ENCODE results near the gene TCP1. TPM values are rescaled to one million over a fixed set of nuclear protein-coding genes. Genes with fewer than 3 reads are reported as not detected.

Gene TCP1
- polyA plus RNA-seq, 1 donor from 2014 or later, result 379 TPM

DNA sequence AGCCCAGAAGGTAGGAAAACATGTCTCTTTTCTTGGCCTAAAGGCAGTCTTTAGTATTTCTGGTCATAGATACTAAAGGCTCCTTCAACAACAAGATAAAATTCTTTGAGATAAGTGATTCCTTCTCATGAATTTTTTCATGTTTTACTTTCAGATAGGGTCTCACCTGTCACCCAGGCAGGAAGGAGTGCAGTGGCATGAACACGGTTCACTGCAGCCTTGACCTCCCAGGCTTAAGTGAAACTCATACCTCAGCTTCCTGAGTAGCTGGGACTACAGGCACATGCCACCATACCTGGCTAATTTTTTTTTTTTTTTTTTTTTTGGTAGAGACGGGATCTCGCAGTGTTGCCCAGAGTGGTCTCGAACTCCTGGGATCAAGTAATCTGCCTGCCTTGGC lies 19.7 kb upstream of the TCP1 start:
- H3K27me3 ChIP-seq (ENCODE audit: insufficient read depth, low read depth, low read length), result no peaks in the 10 kb centered on the region
- no peaks in the 10 kb centered on the region for H3F3A ChIP-seq (ENCODE audit: insufficient read depth, low read length, poor library complexity, severe bottlenecking)
- H4K20me1 ChIP-seq (ENCODE audit: insufficient read depth), result no peaks in the 10 kb centered on the region
- H3K4me2 ChIP-seq (ENCODE audit: low read length), result no peak overlapping the region
- no peak overlapping the region for H3K27ac ChIP-seq (ENCODE audit: low read length)
- H3K4me3 ChIP-seq (ENCODE audit: low read length), result no peak overlapping the region
- no peaks in the 10 kb centered on the region for H3K79me2 ChIP-seq (replicated peaks; ENCODE audit: insufficient read depth, low read length)
- no peak overlapping the region for H2AFZ ChIP-seq (ENCODE audit: low read depth, low read length)
- no peaks in the 10 kb centered on the region for H3K9me3 ChIP-seq (ENCODE audit: low read length)
- TF ChIP-seq RAD21 (conservative IDR thresholded peaks at IDR 0.05) (no peak), SMC3 (conservative IDR thresholded peaks at IDR 0.05; ENCODE audit: poor library complexity) (no peak), EZH2 (IDR thresholded peaks at IDR 0.05; ENCODE audit: borderline replicate concordance, insufficient read depth, low read length, poor library complexity, severe bottlenecking) (no peak), MXI1 (conservative IDR thresholded peaks at IDR 0.05; ENCODE audit: poor library complexity, severe bottlenecking) (no peak), POLR2AphosphoS5 (IDR thresholded peaks at IDR 0.05) (no peak), EP300 (conservative IDR thresholded peaks at IDR 0.05; ENCODE audit: poor library complexity, severe bottlenecking) (no peak), TAF1 (IDR thresholded peaks at IDR 0.05; ENCODE audit: low read depth) (no peak)
- TF ChIP-seq, protein P1, sequence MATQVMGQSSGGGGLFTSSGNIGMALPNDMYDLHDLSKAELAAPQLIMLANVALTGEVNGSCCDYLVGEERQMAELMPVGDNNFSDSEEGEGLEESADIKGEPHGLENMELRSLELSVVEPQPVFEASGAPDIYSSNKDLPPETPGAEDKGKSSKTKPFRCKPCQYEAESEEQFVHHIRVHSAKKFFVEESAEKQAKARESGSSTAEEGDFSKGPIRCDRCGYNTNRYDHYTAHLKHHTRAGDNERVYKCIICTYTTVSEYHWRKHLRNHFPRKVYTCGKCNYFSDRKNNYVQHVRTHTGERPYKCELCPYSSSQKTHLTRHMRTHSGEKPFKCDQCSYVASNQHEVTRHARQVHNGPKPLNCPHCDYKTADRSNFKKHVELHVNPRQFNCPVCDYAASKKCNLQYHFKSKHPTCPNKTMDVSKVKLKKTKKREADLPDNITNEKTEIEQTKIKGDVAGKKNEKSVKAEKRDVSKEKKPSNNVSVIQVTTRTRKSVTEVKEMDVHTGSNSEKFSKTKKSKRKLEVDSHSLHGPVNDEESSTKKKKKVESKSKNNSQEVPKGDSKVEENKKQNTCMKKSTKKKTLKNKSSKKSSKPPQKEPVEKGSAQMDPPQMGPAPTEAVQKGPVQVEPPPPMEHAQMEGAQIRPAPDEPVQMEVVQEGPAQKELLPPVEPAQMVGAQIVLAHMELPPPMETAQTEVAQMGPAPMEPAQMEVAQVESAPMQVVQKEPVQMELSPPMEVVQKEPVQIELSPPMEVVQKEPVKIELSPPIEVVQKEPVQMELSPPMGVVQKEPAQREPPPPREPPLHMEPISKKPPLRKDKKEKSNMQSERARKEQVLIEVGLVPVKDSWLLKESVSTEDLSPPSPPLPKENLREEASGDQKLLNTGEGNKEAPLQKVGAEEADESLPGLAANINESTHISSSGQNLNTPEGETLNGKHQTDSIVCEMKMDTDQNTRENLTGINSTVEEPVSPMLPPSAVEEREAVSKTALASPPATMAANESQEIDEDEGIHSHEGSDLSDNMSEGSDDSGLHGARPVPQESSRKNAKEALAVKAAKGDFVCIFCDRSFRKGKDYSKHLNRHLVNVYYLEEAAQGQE (IDR thresholded peaks at IDR 0.05; ENCODE audit: borderline replicate concordance), result no peak
- TF ChIP-seq, protein P2, sequence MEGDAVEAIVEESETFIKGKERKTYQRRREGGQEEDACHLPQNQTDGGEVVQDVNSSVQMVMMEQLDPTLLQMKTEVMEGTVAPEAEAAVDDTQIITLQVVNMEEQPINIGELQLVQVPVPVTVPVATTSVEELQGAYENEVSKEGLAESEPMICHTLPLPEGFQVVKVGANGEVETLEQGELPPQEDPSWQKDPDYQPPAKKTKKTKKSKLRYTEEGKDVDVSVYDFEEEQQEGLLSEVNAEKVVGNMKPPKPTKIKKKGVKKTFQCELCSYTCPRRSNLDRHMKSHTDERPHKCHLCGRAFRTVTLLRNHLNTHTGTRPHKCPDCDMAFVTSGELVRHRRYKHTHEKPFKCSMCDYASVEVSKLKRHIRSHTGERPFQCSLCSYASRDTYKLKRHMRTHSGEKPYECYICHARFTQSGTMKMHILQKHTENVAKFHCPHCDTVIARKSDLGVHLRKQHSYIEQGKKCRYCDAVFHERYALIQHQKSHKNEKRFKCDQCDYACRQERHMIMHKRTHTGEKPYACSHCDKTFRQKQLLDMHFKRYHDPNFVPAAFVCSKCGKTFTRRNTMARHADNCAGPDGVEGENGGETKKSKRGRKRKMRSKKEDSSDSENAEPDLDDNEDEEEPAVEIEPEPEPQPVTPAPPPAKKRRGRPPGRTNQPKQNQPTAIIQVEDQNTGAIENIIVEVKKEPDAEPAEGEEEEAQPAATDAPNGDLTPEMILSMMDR (IDR thresholded peaks at IDR 0.05; ENCODE audit: poor library complexity, severe bottlenecking), result no peak
- no peaks in the 10 kb centered on the region for H3K9me2 ChIP-seq (ENCODE audit: insufficient read depth, low read length)
- H3K9ac ChIP-seq (ENCODE audit: low read length), result no peak overlapping the region
- no peaks in the 10 kb centered on the region for H3K36me3 ChIP-seq (ENCODE audit: insufficient read depth, low read length)

DNA sequence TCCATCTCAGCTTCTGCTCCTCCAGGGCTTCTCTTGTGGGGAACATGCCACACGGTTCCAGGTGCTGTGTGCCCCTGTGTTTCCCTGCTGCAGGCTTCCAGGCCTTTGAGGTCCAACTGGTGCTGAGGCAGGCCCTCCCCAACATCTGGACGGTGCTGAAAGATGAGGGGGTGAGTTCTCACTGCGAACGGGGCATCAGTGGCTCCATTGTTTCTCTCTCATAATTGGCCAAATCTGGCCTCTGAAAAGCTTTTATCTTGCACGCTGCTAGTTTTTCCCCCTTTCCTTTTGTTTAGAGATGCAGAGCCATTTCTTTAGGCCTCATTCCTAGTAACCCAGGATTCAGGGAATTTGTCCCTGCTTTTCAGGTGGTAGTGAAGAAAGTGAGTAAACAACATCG lies 19.2 kb upstream of the TCP1 start:
- H3F3A ChIP-seq (ENCODE audit: insufficient read depth, low read length, poor library complexity, severe bottlenecking), result no peaks in the 10 kb centered on the region
- no peak overlapping the region for H3K27ac ChIP-seq (ENCODE audit: low read length)
- no peaks in the 10 kb centered on the region for H3K9me3 ChIP-seq (ENCODE audit: low read length)
- no peaks in the 10 kb centered on the region for H3K79me2 ChIP-seq (replicated peaks; ENCODE audit: insufficient read depth, low read length)
- H2AFZ ChIP-seq (ENCODE audit: low read depth, low read length), result no peak overlapping the region
- H4K20me1 ChIP-seq (ENCODE audit: insufficient read depth), result no peaks in the 10 kb centered on the region
- no peak overlapping the region for H3K4me2 ChIP-seq (ENCODE audit: low read length)
- H3K4me3 ChIP-seq (ENCODE audit: low read length), result no peak overlapping the region
- no peaks in the 10 kb centered on the region for H3K9me2 ChIP-seq (ENCODE audit: insufficient read depth, low read length)
- H3K36me3 ChIP-seq (ENCODE audit: insufficient read depth, low read length), result no peaks in the 10 kb centered on the region
- TF ChIP-seq MXI1 (conservative IDR thresholded peaks at IDR 0.05; ENCODE audit: poor library complexity, severe bottlenecking) (no peak), POLR2AphosphoS5 (IDR thresholded peaks at IDR 0.05) (no peak), EP300 (conservative IDR thresholded peaks at IDR 0.05; ENCODE audit: poor library complexity, severe bottlenecking) (no peak), TAF1 (IDR thresholded peaks at IDR 0.05; ENCODE audit: low read depth) (no peak), RAD21 (conservative IDR thresholded peaks at IDR 0.05) (no peak), SMC3 (conservative IDR thresholded peaks at IDR 0.05; ENCODE audit: poor library complexity) (no peak), EZH2 (IDR thresholded peaks at IDR 0.05; ENCODE audit: borderline replicate concordance, insufficient read depth, low read length, poor library complexity, severe bottlenecking) (no peak)
- TF ChIP-seq, protein P1 (IDR thresholded peaks at IDR 0.05; ENCODE audit: borderline replicate concordance), result no peak
- TF ChIP-seq, protein P2 (IDR thresholded peaks at IDR 0.05; ENCODE audit: poor library complexity, severe bottlenecking), result no peak
- no peak overlapping the region for H3K9ac ChIP-seq (ENCODE audit: low read length)
- H3K27me3 ChIP-seq (ENCODE audit: insufficient read depth, low read depth, low read length), result no peaks in the 10 kb centered on the region

All from neural cell (in vitro differentiated cells).